OCI-LY3 (cell line): ENCODE results near the gene EPHB2.

Experiments
- H2AFZ ChIP-seq: fragments of 200-600, 300-600 bp; shearing (Covaris generic); 2 replicates; pipeline ENCODE4 v1.6.0; 2014; ENCODE audit warnings: antibody characterized with exemption, low read depth, low read length
- H3K27ac ChIP-seq: fragments of 200-600, 300-600 bp; sonication (generic); 2 replicates; pipeline ENCODE4 v1.5.1; 2014; ENCODE audit warnings: mild to moderate bottlenecking, low read length, moderate library complexity, mixed read lengths
- H3K27me3 ChIP-seq: fragments of 200-600, 300-600 bp; sonication (generic); 2 replicates; pipeline ENCODE4 v1.6.1; 2014; ENCODE audit warnings: low read depth, low read length, mixed read lengths
- H3K36me3 ChIP-seq: fragments of 200-600, 300-600 bp; sonication (generic); replicated peaks from 2 replicates; pipeline ENCODE3; 2014; ENCODE audit warnings: low read depth, low read length, mixed read lengths
- H3K4me1 ChIP-seq: fragments of 300-600, 200-600 bp; sonication (generic); 2 replicates; pipeline ENCODE4 v1.6.1; 2014; ENCODE audit warnings: low read length, mixed read lengths
- H3K4me2 ChIP-seq: fragments of 200-600, 300-600 bp; sonication (generic); 2 replicates; pipeline ENCODE4 v1.6.1; 2014; ENCODE audit warnings: low read length, mixed read lengths
- H3K4me3 ChIP-seq: fragments of 300-600, 200-600 bp; sonication (generic); 2 replicates; pipeline ENCODE4 v1.5.1; 2014; ENCODE audit warnings: antibody characterized with exemption, mild to moderate bottlenecking, low read length, moderate library complexity
- H3K79me2 ChIP-seq: fragments of 300-600, 200-600 bp; shearing (Covaris generic); 2 replicates; pipeline ENCODE4 v1.6.1; 2014; ENCODE audit warnings: mild to moderate bottlenecking, low read length, mixed read lengths
- H3K9ac ChIP-seq: fragments of 300-600, 200-600 bp; shearing (Covaris generic); 2 replicates; pipeline ENCODE4 v1.6.0; 2014; ENCODE audit warnings: mild to moderate bottlenecking, low read length, moderate library complexity
- H3K9me3 ChIP-seq: fragments of 200-600, 300-600 bp; shearing (Covaris generic); 2 replicates; pipeline ENCODE4 v1.6.1; 2014; ENCODE audit warnings: low read length, mixed read lengths; ENCODE audit not compliant: insufficient read depth
- H4K20me1 ChIP-seq: fragments of 200-600, 300-600 bp; sonication (generic); 2 replicates; pipeline ENCODE4 v1.6.1; 2016; ENCODE audit warnings: low read length, mixed read lengths; ENCODE audit not compliant: insufficient read depth
- CTCF ChIP-seq: fragments of 200-600, 300-600 bp; sonication (generic); IDR thresholded peaks from 2 replicates; pipeline ENCODE4 v1.5.1; 2014; ENCODE audit warnings: antibody characterized with exemption, low read length, low read depth
- EZH2phosphoT487 ChIP-seq: fragments of 200-600 bp; shearing (Covaris generic); IDR thresholded peaks from 2 replicates; pipeline ENCODE4 v1.6.1; 2018; ENCODE audit warnings: antibody characterized with exemption, mixed run types, low read depth

The EPHB2 gene

GRCh38 chr1:22804969-22805671 lies 94.5 kb downstream of the EPHB2 start:
- Histone ChIP-seq H4K20me1 (no peaks in the 10 kb centered on the region), H3K27ac (no peak overlapping the region), H3K9me3 (no peaks in the 10 kb centered on the region), H2AFZ (no peak overlapping the region), H3K9ac (no peak overlapping the region), H3K79me2 (no peaks in the 10 kb centered on the region), H3K36me3 (no peaks in the 10 kb centered on the region), H3K4me2 (no peak overlapping the region), H3K4me1 (peaks cover 3% of the 10 kb centered on the region; the same call in 1 of the 2 replicates), H3K27me3 (no peaks in the 10 kb centered on the region), H3K4me3 (no peak overlapping the region)
- TF ChIP-seq EZH2phosphoT487 (no peak), CTCF (no peak)

- H3K27me3 ChIP-seq, result no peaks in the 10 kb centered on the region
- no peak overlapping the region for H3K4me2 ChIP-seq
- no peaks in the 10 kb centered on the region for H4K20me1 ChIP-seq
- no peak overlapping the region for H2AFZ ChIP-seq
- TF ChIP-seq EZH2phosphoT487 (no peak), CTCF (no peak)
- no peaks in the 10 kb centered on the region for H3K79me2 ChIP-seq
- H3K4me1 ChIP-seq, result peaks cover 8% of the 10 kb centered on the region; the same call in 1 of the 2 replicates
- no peaks in the 10 kb centered on the region for H3K9me3 ChIP-seq
- H3K4me3 ChIP-seq, result no peak overlapping the region
- no peaks in the 10 kb centered on the region for H3K36me3 ChIP-seq
- H3K9ac ChIP-seq, result no peak overlapping the region
- H3K27ac ChIP-seq, result no peak overlapping the region
These were observed 95.0 kb downstream of the EPHB2 start for GRCh38 chr1:22805672-22806038.

- Histone ChIP-seq H3K27ac (no peak overlapping the region), H3K36me3 (no peaks in the 10 kb centered on the region), H3K4me1 (peaks cover 8% of the 10 kb centered on the region; the same call in 1 of the 2 replicates), H3K9me3 (no peaks in the 10 kb centered on the region), H2AFZ (no peak overlapping the region), H3K9ac (no peak overlapping the region), H4K20me1 (no peaks in the 10 kb centered on the region), H3K4me2 (no peak overlapping the region), H3K27me3 (no peaks in the 10 kb centered on the region), H3K79me2 (no peaks in the 10 kb centered on the region), H3K4me3 (no peak overlapping the region)
- no peak for TF ChIP-seq EZH2phosphoT487
- TF ChIP-seq CTCF, result no peak
These were observed 95.9 kb downstream of the EPHB2 start for GRCh38 chr1:22806584-22806983.

- Histone ChIP-seq H3K27me3 (no peaks in the 10 kb centered on the region), H3K79me2 (no peaks in the 10 kb centered on the region), H3K36me3 (no peaks in the 10 kb centered on the region), H3K4me2 (no peak overlapping the region), H3K9me3 (no peaks in the 10 kb centered on the region), H3K27ac (no peak overlapping the region), H3K4me3 (no peak overlapping the region), H2AFZ (no peak overlapping the region), H4K20me1 (no peaks in the 10 kb centered on the region), H3K9ac (no peak overlapping the region), H3K4me1 (peaks cover 8% of the 10 kb centered on the region; the same call in 1 of the 2 replicates)
- TF ChIP-seq CTCF (no peak), EZH2phosphoT487 (no peak)
These were observed 96.7 kb downstream of the EPHB2 start for GRCh38 chr1:22807340-22807739.
